HepG2 (cell line): ENCODE results near the gene RSPRY1. TPM values are rescaled to one million over a fixed set of nuclear protein-coding genes. Genes with fewer than 3 reads are reported as not detected.

Experiments used
- CC2D1A ChIP-seq: sonication (generic); formaldehyde crosslinking; IDR thresholded peaks from 2 replicates; pipeline ENCODE4 v1.8.1; 2023; ENCODE audit warnings: mild to moderate bottlenecking, missing genetic modification reagents
- FLYWCH1 ChIP-seq: sonication (generic); formaldehyde crosslinking; IDR thresholded peaks from 2 replicates; pipeline ENCODE4 v1.8.1; 2023; ENCODE audit warnings: mild to moderate bottlenecking, missing genetic modification reagents
- JUNB ChIP-seq: sonication (generic); formaldehyde crosslinking; IDR thresholded peaks from 2 replicates; pipeline ENCODE4 v1.8.0; 2022; ENCODE audit warnings: missing genetic modification reagents, mild to moderate bottlenecking, borderline replicate concordance
- NFATC3 ChIP-seq: sonication (generic); formaldehyde crosslinking; IDR thresholded peaks from 2 replicates; pipeline ENCODE4 v1.5.1; 2020; ENCODE audit warnings: mild to moderate bottlenecking, missing genetic modification reagents
- PAF1 ChIP-seq: IDR thresholded peaks from 2 replicates; pipeline ENCODE4 v1.6.1; 2016; ENCODE audit warnings: missing genetic modification reagents, missing compliant biosample characterization
- PHF5A ChIP-seq: IDR thresholded peaks from one replicate; pipeline ENCODE4 v1.6.1; 2018; ENCODE audit warnings: low read depth, missing genetic modification reagents; ENCODE audit not compliant: unreplicated experiment
- RBFOX2 ChIP-seq: fragments of 200-400 bp; formaldehyde crosslinking; IDR thresholded peaks from 2 replicates; pipeline ENCODE4 v1.6.1; 2017; ENCODE audit warnings: low read depth, mild to moderate bottlenecking, low read length
- SETDB1 ChIP-seq: sonication (generic); formaldehyde crosslinking; IDR thresholded peaks from 2 replicates; pipeline ENCODE4 v1.5.1; 2020; ENCODE audit warnings: missing genetic modification reagents, mild to moderate bottlenecking, borderline replicate concordance
- ZFP62 ChIP-seq: sonication (generic); formaldehyde crosslinking; IDR thresholded peaks from 2 replicates; pipeline ENCODE4 v1.4.0; 2020; ENCODE audit warnings: missing genetic modification reagents
- ZIK1 ChIP-seq: sonication (generic); formaldehyde crosslinking; IDR thresholded peaks from 2 replicates; pipeline ENCODE4 v1.5.0; 2020; ENCODE audit warnings: mild to moderate bottlenecking, low read depth, missing genetic modification reagents, borderline replicate concordance
- ZNF143 ChIP-seq: sonication (generic); formaldehyde crosslinking; IDR thresholded peaks from 2 replicates; pipeline ENCODE4 v1.4.0; 2020; ENCODE audit warnings: missing genetic modification reagents
- ZNF24 ChIP-seq: fragments of 450-650 bp; IDR thresholded peaks from 2 replicates; pipeline ENCODE4 v1.6.1; 2017; ENCODE audit warnings: antibody characterized with exemption, mild to moderate bottlenecking
- ZNF253 ChIP-seq: sonication (generic); formaldehyde crosslinking; IDR thresholded peaks from 2 replicates; pipeline ENCODE4 v1.8.0; 2022; ENCODE audit warnings: mild to moderate bottlenecking, missing genetic modification reagents, borderline replicate concordance
- ZNF256 ChIP-seq: sonication (generic); formaldehyde crosslinking; conservative IDR thresholded peaks from 2 replicates; pipeline ENCODE4 v1.4.0; 2020; ENCODE audit warnings: missing genetic modification reagents
- ZNF282 ChIP-seq: fragments of 450-650 bp; IDR thresholded peaks from 2 replicates; pipeline ENCODE4 v1.6.1; 2018; ENCODE audit not compliant: partially characterized antibody
- ZNF296 ChIP-seq: sonication (generic); formaldehyde crosslinking; conservative IDR thresholded peaks from 2 replicates; pipeline ENCODE4 v1.5.0; 2020; ENCODE audit warnings: mild to moderate bottlenecking, missing genetic modification reagents
- ZNF3 ChIP-seq: IDR thresholded peaks from 2 replicates; pipeline ENCODE4 v1.7.0; 2017; ENCODE audit warnings: inconsistent platforms
- ZNF441 ChIP-seq: sonication (generic); formaldehyde crosslinking; IDR thresholded peaks from 2 replicates; pipeline ENCODE4 v1.7.0; 2021; ENCODE audit warnings: missing genetic modification reagents, borderline replicate concordance
- ZNF720 ChIP-seq: sonication (generic); formaldehyde crosslinking; IDR thresholded peaks from 2 replicates; pipeline ENCODE4 v1.4.0; 2020; ENCODE audit warnings: missing genetic modification reagents
- ZNF878 ChIP-seq: sonication (generic); formaldehyde crosslinking; IDR thresholded peaks from 2 replicates; pipeline ENCODE4 v1.8.1; 2023; ENCODE audit warnings: mild to moderate bottlenecking, missing genetic modification reagents, moderate library complexity
- polyA plus RNA-seq, 8 experiments: library from polyadenylated mRNA; depleted of rRNA in 3 of 8; stranded (reverse) in 7 of 8; unstranded in 1 of 8; fragments of >200 nt; fragmentation: Illumina TruSeq in 4 of 8; extraction: Trizol in 4 of 8; gene quantifications; 2 replicates each; pipeline versions ENCODE4 v1.2.1 to v1.2.3, GENCODE V29; 2011 to 2016; ENCODE audit warnings: low read depth in 4 of 8, missing spikeins in 1 of 8, mixed read lengths in 1 of 8; ENCODE audit not compliant: insufficient read depth in 1 of 8
- total RNA-seq, 5 experiments: library from RNA; depleted of rRNA; stranded (reverse); fragments of >200 nt; fragmentation: Illumina TruSeq; extraction: Trizol; gene quantifications; 2 replicates each; pipeline ENCODE4 v1.2.3, GENCODE V29; 2016; ENCODE audit warnings: low read depth in 1 of 5
- TF ChIP-seq, protein P1 (sequence below): conservative IDR thresholded peaks from 2 replicates; pipeline ENCODE4 v1.6.1; 2018; ENCODE audit warnings: missing genetic modification reagents
- TF ChIP-seq, protein P2 (sequence below): sonication (generic); formaldehyde crosslinking; IDR thresholded peaks from 2 replicates; pipeline ENCODE4 v1.8.0; 2022; ENCODE audit warnings: mild to moderate bottlenecking, missing genetic modification reagents; ENCODE audit not compliant: insufficient replicate concordance
- TF ChIP-seq, protein P3 (sequence below): sonication (generic); formaldehyde crosslinking; IDR thresholded peaks from 2 replicates; pipeline ENCODE4 v1.9.0; 2021; ENCODE audit warnings: missing genetic modification reagents, mild to moderate bottlenecking, borderline replicate concordance
- TF ChIP-seq, protein P4 (sequence below): sonication (generic); formaldehyde crosslinking; IDR thresholded peaks from 2 replicates; pipeline ENCODE4 v1.4.0; 2020; ENCODE audit warnings: missing genetic modification reagents, mild to moderate bottlenecking, borderline replicate concordance

The RSPRY1 gene
- total and polyA plus RNA-seq, 2 of the 13 experiments (the other 11 are each of a cell fraction or from before 2014, with no cell fraction given) = 53.4 to 61.0 TPM

DNA sequence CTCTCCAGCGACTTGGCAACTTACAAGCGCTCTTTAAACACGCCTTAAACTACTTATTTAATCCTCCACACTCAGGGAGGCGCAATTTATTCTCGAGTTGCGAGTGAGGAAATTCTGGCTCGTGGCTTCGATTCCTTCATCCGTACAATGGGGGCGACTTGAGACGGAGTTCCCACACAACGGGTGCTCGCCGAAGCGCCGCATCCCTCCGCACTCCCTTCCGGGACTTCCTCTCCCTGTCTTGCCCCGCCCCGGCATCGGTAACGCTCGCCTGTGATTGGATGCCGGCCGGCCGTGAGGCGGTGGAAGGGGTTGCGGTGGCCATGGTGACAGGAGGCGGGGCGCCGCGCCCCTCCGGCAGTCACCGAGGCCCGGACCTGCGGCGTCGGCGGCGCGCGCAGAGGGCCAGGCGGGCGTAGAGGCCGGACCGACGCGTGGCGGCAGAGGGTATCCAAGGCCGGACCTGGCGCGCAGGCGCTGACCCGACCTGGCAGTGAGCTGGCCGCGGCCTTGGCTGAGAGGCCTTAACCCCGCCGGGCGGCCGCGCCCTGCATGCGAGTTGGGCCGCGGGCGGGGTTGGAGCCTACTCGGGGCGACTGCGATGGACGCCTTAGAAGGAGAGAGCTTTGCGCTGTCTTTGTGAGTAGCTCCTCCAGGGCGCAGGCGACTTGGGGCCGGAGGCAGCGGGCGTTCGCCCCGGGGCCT lies 58.8 kb downstream of the RSPRY1 start, which contains the start of gene ARL2BP (continued):
- no peak for TF ChIP-seq PAF1
- TF ChIP-seq FLYWCH1 (CRISPR knock-in tag) = no peak
- TF ChIP-seq ZNF143 (CRISPR knock-in tag) = peak; percentile 37; the same call in 1 of the 2 replicates
- no peak for TF ChIP-seq ZNF878 (CRISPR knock-in tag)
- TF ChIP-seq ZNF24 = 0 out of 2 replicates have a peak, but pooled peaks have one; percentile 13
- TF ChIP-seq, protein P1, sequence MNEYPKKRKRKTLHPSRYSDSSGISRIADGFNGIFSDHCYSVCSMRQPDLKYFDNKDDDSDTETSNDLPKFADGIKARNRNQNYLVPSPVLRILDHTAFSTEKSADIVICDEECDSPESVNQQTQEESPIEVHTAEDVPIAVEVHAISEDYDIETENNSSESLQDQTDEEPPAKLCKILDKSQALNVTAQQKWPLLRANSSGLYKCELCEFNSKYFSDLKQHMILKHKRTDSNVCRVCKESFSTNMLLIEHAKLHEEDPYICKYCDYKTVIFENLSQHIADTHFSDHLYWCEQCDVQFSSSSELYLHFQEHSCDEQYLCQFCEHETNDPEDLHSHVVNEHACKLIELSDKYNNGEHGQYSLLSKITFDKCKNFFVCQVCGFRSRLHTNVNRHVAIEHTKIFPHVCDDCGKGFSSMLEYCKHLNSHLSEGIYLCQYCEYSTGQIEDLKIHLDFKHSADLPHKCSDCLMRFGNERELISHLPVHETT = peak; percentile 83; the same call in 1 of the 2 replicates
- TF ChIP-seq SETDB1 = no peak
- TF ChIP-seq ZNF296 (CRISPR knock-in tag) = no peak
- TF ChIP-seq ZFP62 (CRISPR knock-in tag) = no peak
- peak; percentile 77; the same call in 1 of the 2 replicates for TF ChIP-seq ZNF441 (CRISPR knock-in tag)
- TF ChIP-seq PHF5A (CRISPR knock-in tag) = no peak
- TF ChIP-seq ZNF253 (CRISPR knock-in tag) = peak; percentile 82
- TF ChIP-seq, protein P2, sequence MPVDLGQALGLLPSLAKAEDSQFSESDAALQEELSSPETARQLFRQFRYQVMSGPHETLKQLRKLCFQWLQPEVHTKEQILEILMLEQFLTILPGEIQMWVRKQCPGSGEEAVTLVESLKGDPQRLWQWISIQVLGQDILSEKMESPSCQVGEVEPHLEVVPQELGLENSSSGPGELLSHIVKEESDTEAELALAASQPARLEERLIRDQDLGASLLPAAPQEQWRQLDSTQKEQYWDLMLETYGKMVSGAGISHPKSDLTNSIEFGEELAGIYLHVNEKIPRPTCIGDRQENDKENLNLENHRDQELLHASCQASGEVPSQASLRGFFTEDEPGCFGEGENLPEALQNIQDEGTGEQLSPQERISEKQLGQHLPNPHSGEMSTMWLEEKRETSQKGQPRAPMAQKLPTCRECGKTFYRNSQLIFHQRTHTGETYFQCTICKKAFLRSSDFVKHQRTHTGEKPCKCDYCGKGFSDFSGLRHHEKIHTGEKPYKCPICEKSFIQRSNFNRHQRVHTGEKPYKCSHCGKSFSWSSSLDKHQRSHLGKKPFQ (CRISPR knock-in tag) = peak; percentile 48
- no peak for TF ChIP-seq ZIK1
- TF ChIP-seq ZNF282 = no peak
- TF ChIP-seq, protein P3, sequence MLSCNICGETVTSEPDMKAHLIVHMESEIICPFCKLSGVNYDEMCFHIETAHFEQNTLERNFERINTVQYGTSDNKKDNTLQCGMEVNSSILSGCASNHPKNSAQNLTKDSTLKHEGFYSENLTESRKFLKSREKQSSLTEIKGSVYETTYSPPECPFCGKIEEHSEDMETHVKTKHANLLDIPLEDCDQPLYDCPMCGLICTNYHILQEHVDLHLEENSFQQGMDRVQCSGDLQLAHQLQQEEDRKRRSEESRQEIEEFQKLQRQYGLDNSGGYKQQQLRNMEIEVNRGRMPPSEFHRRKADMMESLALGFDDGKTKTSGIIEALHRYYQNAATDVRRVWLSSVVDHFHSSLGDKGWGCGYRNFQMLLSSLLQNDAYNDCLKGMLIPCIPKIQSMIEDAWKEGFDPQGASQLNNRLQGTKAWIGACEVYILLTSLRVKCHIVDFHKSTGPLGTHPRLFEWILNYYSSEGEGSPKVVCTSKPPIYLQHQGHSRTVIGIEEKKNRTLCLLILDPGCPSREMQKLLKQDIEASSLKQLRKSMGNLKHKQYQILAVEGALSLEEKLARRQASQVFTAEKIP (CRISPR knock-in tag) = no peak
- no peak for TF ChIP-seq NFATC3 (CRISPR knock-in tag)
- TF ChIP-seq RBFOX2 = peak; percentile 98
- no peak for TF ChIP-seq ZNF3
- peak; percentile 76; the same call in 1 of the 2 replicates for TF ChIP-seq ZNF256 (CRISPR knock-in tag)
- no peak for TF ChIP-seq JUNB
- TF ChIP-seq CC2D1A (CRISPR knock-in tag) = no peak
- TF ChIP-seq, protein P4, sequence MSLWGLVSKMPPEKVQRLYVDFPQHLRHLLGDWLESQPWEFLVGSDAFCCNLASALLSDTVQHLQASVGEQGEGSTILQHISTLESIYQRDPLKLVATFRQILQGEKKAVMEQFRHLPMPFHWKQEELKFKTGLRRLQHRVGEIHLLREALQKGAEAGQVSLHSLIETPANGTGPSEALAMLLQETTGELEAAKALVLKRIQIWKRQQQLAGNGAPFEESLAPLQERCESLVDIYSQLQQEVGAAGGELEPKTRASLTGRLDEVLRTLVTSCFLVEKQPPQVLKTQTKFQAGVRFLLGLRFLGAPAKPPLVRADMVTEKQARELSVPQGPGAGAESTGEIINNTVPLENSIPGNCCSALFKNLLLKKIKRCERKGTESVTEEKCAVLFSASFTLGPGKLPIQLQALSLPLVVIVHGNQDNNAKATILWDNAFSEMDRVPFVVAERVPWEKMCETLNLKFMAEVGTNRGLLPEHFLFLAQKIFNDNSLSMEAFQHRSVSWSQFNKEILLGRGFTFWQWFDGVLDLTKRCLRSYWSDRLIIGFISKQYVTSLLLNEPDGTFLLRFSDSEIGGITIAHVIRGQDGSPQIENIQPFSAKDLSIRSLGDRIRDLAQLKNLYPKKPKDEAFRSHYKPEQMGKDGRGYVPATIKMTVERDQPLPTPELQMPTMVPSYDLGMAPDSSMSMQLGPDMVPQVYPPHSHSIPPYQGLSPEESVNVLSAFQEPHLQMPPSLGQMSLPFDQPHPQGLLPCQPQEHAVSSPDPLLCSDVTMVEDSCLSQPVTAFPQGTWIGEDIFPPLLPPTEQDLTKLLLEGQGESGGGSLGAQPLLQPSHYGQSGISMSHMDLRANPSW (CRISPR knock-in tag) = peak; percentile 57; the same call in 1 of the 2 replicates
- no peak for TF ChIP-seq ZNF720
